HCT116 (cell line): Measurements from ENCODE around the gene SLC1A4. TPM values are rescaled to one million over a fixed set of nuclear protein-coding genes. Genes with fewer than 3 reads are reported as not detected.

Experiments
- ATAC-seq: fragments of 200-7000 bp; cut with Tn5 transposase; 2 replicates; pipeline ENCODE4 v1.9.1; 2020; ENCODE audit warnings: mild to moderate bottlenecking, moderate library complexity
- BruUV-seq: library from RNA; stranded (reverse); fragments of 400-500 nt; replicated peaks from 2 replicates; lab custom pipeline; 2021; lab: Mats Ljungman, UMichigan
- CTCF ChIA-PET: fragments of 300-600 bp; sonication (Branson Sonifier 250); formaldehyde crosslinking; loops from one replicate; lab custom pipeline; 2021; ENCODE audit warnings: antibody characterized with exemption; lab: Charles Lee
- POLR2A ChIA-PET: fragments of 300-600, 350-600 bp; sonication (Branson Sonifier 250); formaldehyde crosslinking; loops from one replicate; lab custom pipeline; 2021; ENCODE audit warnings: antibody characterized with exemption; lab: Charles Lee
- RAD21 ChIA-PET, 2 experiments: fragments of 300-600 bp; sonication (Branson Sonifier 250); formaldehyde crosslinking; loops; one replicate each; lab custom pipeline; 2023; ENCODE audit warnings: low total read pairs in 2 of 2; ENCODE audit not compliant: uncharacterized antibody in 2 of 2, unreplicated experiment in 2 of 2, low non-redundant PET in 1 of 2; lab: Charles Lee
- DNase-seq: peaks from one replicate; pipeline ENCODE4 v3.0.0-alpha.2; 2010; ENCODE audit warnings: low read depth, low spot score
- H2AFZ ChIP-seq: fragments of 200-600 bp; shearing (Covaris generic), sonication (generic); 2 replicates; pipeline ENCODE4 v1.6.1; 2017; ENCODE audit warnings: low read depth, mixed run types, mixed read lengths, antibody characterized with exemption, low read length; ENCODE audit not compliant: poor library complexity, severe bottlenecking
- H3K27ac ChIP-seq: 2 replicates; pipeline ENCODE4 v1.5.1; 2012; ENCODE audit warnings: low read depth, low read length
- H3K27me3 ChIP-seq: fragments of 200-600 bp; sonication (generic); 2 replicates; pipeline ENCODE4 v1.6.1; 2016; ENCODE audit warnings: mixed run types, low read length, mixed read lengths; ENCODE audit not compliant: insufficient read depth
- H3K36me3 ChIP-seq, 2 experiments: fragments of 200-500 bp in 1 of 2; fragments of 200-600 bp in 1 of 2; sonication (Bioruptor generic) in 1 of 2; sonication (generic) in 1 of 2; 2 replicates each; pipeline versions ENCODE4 v1.5.1 to v1.6.1; 2014 to 2016; ENCODE audit warnings: low read length in 2 of 2, inconsistent platforms in 1 of 2, mixed read lengths in 1 of 2, mixed run types in 1 of 2; ENCODE audit not compliant: insufficient read depth in 2 of 2, control insufficient read depth in 1 of 2
- H3K4me1 ChIP-seq, 2 experiments: fragments of 200-600 bp in 1 of 2; sonication (generic) in 1 of 2; 2 replicates each; pipeline versions ENCODE4 v1.5.1 to v1.6.1; 2012 to 2017; ENCODE audit warnings: low read length in 2 of 2, inconsistent platforms in 1 of 2, mild to moderate bottlenecking in 1 of 2, mixed read lengths in 1 of 2, mixed run types in 1 of 2, moderate library complexity in 1 of 2; ENCODE audit not compliant: insufficient read depth in 2 of 2, control insufficient read depth in 1 of 2
- H3K4me2 ChIP-seq: fragments of 200-600 bp; sonication (generic); 2 replicates; pipeline ENCODE4 v1.6.1; 2017; ENCODE audit warnings: mixed run types, low read length, mixed read lengths
- H3K4me3 ChIP-seq, 2 experiments: fragments of 200-600 bp in 1 of 2; sonication (generic) in 1 of 2; replicated peaks in 1 of 2; 2 replicates each; pipeline ENCODE4 v1.5.1; 2011 to 2016; ENCODE audit warnings: low read length in 2 of 2, control low read depth in 1 of 2, low read depth in 1 of 2, mild to moderate bottlenecking in 1 of 2, mixed read lengths in 1 of 2, mixed run types in 1 of 2
- H3K79me2 ChIP-seq: fragments of 200-600 bp; sonication (generic); 2 replicates; pipeline ENCODE4 v1.6.1; 2017; ENCODE audit warnings: mild to moderate bottlenecking, mixed run types, low read length, moderate library complexity, mixed read lengths; ENCODE audit not compliant: insufficient read depth
- H3K9ac ChIP-seq: fragments of 200-600 bp; sonication (generic); 2 replicates; pipeline ENCODE4 v1.6.1; 2016; ENCODE audit warnings: low read length, mixed read lengths
- H3K9me2 ChIP-seq: fragments of 200-600 bp; sonication (generic), shearing (Covaris generic); 2 replicates; pipeline ENCODE4 v1.6.1; 2017; ENCODE audit warnings: mixed run types, mild to moderate bottlenecking, moderate library complexity; ENCODE audit not compliant: insufficient read depth
- H3K9me3 ChIP-seq, 2 experiments: fragments of 200-500 bp in 1 of 2; fragments of 200-600 bp in 1 of 2; sonication (Bioruptor generic) in 1 of 2; sonication (generic) in 1 of 2; 2 replicates each; pipeline ENCODE4 v1.6.1; 2014 to 2017; ENCODE audit warnings: low read length in 2 of 2, mixed read lengths in 2 of 2, inconsistent platforms in 1 of 2, low read depth in 1 of 2, mild to moderate bottlenecking in 1 of 2, mixed run types in 1 of 2, moderate library complexity in 1 of 2; ENCODE audit not compliant: control insufficient read depth in 1 of 2, insufficient read depth in 1 of 2
- H4K20me1 ChIP-seq: fragments of 200-600 bp; sonication (generic), shearing (Covaris generic); 2 replicates; pipeline ENCODE4 v1.6.1; 2017; ENCODE audit warnings: mixed run types, mild to moderate bottlenecking, moderate library complexity; ENCODE audit not compliant: insufficient read depth
- CBX3 ChIP-seq: IDR thresholded peaks from 2 replicates; pipeline ENCODE4 v1.6.1; 2012; ENCODE audit warnings: low read depth
- ELF1 ChIP-seq: IDR thresholded peaks from 2 replicates; pipeline ENCODE4 v1.6.1; 2012; ENCODE audit warnings: low read depth, borderline replicate concordance
- JUND ChIP-seq: IDR thresholded peaks from 2 replicates; pipeline ENCODE4 v1.6.1; 2012
- SIN3A ChIP-seq: IDR thresholded peaks from 2 replicates; pipeline ENCODE4 v1.6.1; 2012; ENCODE audit warnings: low read depth
- YY1 ChIP-seq: IDR thresholded peaks from 2 replicates; pipeline ENCODE4 v1.6.1; 2011; ENCODE audit warnings: low read length, low read depth, moderate library complexity, mild to moderate bottlenecking; ENCODE audit not compliant: insufficient replicate concordance; ENCODE audit errors: extremely low read depth
- intact Hi-C: fragments of 100-400 bp; cut with micrococcal nuclease; formaldehyde crosslinking; loops from 2 replicates; pipeline ENCODE4 v1.10.0; 2022
- total RNA-seq: library from RNA; stranded (reverse); gene quantifications from one replicate; pipeline ENCODE4 v1.2.1, GENCODE V29; 2021; ENCODE audit not compliant: unreplicated experiment
- TF ChIP-seq, protein P1 (sequence below): IDR thresholded peaks from 2 replicates; pipeline ENCODE4 v1.6.1; 2012
- TF ChIP-seq, protein P2 (sequence below): IDR thresholded peaks from 2 replicates; pipeline ENCODE4 v1.6.1; 2012
- TF ChIP-seq, protein P3 (sequence below), 3 experiments: fragments of 200-600 bp in 1 of 3; sonication (generic) in 1 of 3; IDR thresholded peaks in 2 of 3; conservative IDR thresholded peaks in 1 of 3; 2 replicates each; pipeline ENCODE4 v1.5.1; 2012 to 2017; ENCODE audit warnings: low read depth in 2 of 3, low read length in 2 of 3, antibody characterized with exemption in 1 of 3, borderline replicate concordance in 1 of 3, control low read depth in 1 of 3, mild to moderate bottlenecking in 1 of 3, mixed read lengths in 1 of 3, mixed run types in 1 of 3, moderate library complexity in 1 of 3; ENCODE audit not compliant: insufficient read depth in 1 of 3

Gene SLC1A4
- total RNA-seq, 1 experiment from 2014 or later = 9.2 TPM

DNA sequence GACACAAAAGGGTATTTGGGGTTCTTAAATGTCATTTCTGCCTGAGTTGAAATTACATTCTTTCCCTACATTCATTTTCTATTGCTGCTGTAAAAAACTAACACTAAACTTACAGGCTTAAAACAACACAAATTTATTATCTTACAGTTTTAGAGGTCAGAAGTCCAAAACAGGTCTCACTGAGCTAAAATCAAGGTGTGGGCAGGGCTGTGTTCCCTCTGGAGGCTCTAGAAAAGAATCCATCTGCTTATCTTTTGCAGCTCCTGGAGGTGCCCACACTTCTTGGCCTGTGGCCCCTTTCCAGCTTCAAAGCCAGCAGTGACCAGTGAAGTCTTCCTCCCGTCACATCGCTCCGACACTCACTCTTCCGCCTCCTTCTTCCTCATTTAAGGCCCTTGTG, 23.2 kb upstream of the SLC1A4 start (continued):
- no peak for TF ChIP-seq YY1
- TF ChIP-seq JUND = no peak
- TF ChIP-seq, protein P1, sequence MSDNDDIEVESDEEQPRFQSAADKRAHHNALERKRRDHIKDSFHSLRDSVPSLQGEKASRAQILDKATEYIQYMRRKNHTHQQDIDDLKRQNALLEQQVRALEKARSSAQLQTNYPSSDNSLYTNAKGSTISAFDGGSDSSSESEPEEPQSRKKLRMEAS = no peak
- TF ChIP-seq CBX3 = no peak

DNA sequence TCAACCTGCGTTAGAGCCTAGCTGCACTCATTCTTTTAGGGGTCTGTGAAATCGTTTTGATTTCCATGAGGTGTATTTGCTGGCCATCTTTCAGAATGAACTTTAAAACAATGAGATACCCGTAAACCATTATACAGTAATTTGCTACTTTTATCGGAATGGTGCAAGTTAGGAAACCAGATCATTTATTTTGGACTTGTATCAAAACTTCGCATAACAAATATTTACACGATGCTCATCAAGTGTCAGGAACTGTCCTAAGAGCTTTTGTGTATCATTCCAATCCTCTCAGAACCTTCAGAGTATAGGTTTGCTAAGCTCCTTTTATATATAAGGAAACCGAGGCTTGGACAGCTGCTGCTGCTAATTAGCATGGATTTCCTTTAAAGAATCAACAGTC, 22.4 kb upstream of the SLC1A4 start:
- Histone ChIP-seq H3K36me3 (no peaks in the 10 kb centered on the region), H3K9me3 (no peaks in the 10 kb centered on the region), H3K27ac (no peak overlapping the region), H3K27me3 (no peaks in the 10 kb centered on the region), H3K9ac (no peak overlapping the region), H3K4me1 (no peaks in the 10 kb centered on the region), H4K20me1 (no peaks in the 10 kb centered on the region), H3K9me2 (no peaks in the 10 kb centered on the region), H3K4me3 (no peak overlapping the region), H3K4me2 (no peak overlapping the region)
- ChIA-PET RAD21 (no interaction called here), CTCF (no interaction called here), POLR2A (no interaction called here)
- ATAC-seq (no peak), DNase-seq (no peak)
- intact Hi-C loops = no loop called here
- no TSS peak for BruUV-seq
- TF ChIP-seq SIN3A = no peak
- no peak for TF ChIP-seq ELF1
- TF ChIP-seq JUND = no peak
- no peak for TF ChIP-seq YY1
- TF ChIP-seq, protein P2, sequence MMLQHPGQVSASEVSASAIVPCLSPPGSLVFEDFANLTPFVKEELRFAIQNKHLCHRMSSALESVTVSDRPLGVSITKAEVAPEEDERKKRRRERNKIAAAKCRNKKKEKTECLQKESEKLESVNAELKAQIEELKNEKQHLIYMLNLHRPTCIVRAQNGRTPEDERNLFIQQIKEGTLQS = no peak
- TF ChIP-seq, protein P3, sequence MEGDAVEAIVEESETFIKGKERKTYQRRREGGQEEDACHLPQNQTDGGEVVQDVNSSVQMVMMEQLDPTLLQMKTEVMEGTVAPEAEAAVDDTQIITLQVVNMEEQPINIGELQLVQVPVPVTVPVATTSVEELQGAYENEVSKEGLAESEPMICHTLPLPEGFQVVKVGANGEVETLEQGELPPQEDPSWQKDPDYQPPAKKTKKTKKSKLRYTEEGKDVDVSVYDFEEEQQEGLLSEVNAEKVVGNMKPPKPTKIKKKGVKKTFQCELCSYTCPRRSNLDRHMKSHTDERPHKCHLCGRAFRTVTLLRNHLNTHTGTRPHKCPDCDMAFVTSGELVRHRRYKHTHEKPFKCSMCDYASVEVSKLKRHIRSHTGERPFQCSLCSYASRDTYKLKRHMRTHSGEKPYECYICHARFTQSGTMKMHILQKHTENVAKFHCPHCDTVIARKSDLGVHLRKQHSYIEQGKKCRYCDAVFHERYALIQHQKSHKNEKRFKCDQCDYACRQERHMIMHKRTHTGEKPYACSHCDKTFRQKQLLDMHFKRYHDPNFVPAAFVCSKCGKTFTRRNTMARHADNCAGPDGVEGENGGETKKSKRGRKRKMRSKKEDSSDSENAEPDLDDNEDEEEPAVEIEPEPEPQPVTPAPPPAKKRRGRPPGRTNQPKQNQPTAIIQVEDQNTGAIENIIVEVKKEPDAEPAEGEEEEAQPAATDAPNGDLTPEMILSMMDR (IDR thresholded peaks at IDR 0.05 in 2 of 3, conservative IDR thresholded peaks at IDR 0.05 in 1 of 3; ENCODE audit: borderline replicate concordance in 1 of 3, insufficient read depth in 1 of 3, low read depth in 2 of 3, low read length in 2 of 3) = no peak
- TF ChIP-seq, all 23 proteins: peak for 0
- no peak overlapping the region for H2AFZ ChIP-seq
- no peaks in the 10 kb centered on the region for H3K79me2 ChIP-seq
